ENCODE data around the gene SSX2. TPM values are rescaled to one million over a fixed set of nuclear protein-coding genes. Genes with fewer than 3 reads are reported as not detected.
"Not testable (repeated sequence)": the region's sequence is repeated elsewhere in the genome, so short reads cannot be mapped to it uniquely, and the experiment has no call there.

Gene SSX2
- polyA plus RNA-seq, 3 donors = not detected

- H3K9ac ChIP-seq (ENCODE audit: insufficient read depth, low read length, poor library complexity, severe bottlenecking); intact Hi-C loops (cut with micrococcal nuclease); H3K36me3 ChIP-seq (replicated peaks in 1 of 2; ENCODE audit: control insufficient read depth in 1 of 2, insufficient read depth in 2 of 2, low read length in 2 of 2); H3K4me2 ChIP-seq (replicated peaks; ENCODE audit: extremely low read depth, low read length, poor library complexity, severe bottlenecking); H3K4me1 Mint-ChIP-seq; H3K27ac Mint-ChIP-seq; H4K20me1 ChIP-seq (ENCODE audit: insufficient read depth, low read length); H2AFZ ChIP-seq (ENCODE audit: insufficient read depth, low read depth, low read length, poor library complexity, severe bottlenecking); H3K36me3 Mint-ChIP-seq; H3K79me2 ChIP-seq (ENCODE audit: insufficient read depth, low read length); H3K4me3 ChIP-seq (replicated peaks in 1 of 3; ENCODE audit: low read depth in 2 of 3, low read length in 3 of 3); DNase-seq; H3K4me3 Mint-ChIP-seq; H3K4me1 ChIP-seq (ENCODE audit: control insufficient read depth in 1 of 2, insufficient read depth in 2 of 2, low read length in 2 of 2); H3K9me3 ChIP-seq (replicated peaks in 1 of 2; ENCODE audit: control insufficient read depth in 1 of 2, insufficient read depth in 1 of 2, low read length in 2 of 2); H3K27me3 ChIP-seq (ENCODE audit: control insufficient read depth in 2 of 2, insufficient read depth in 2 of 2, low read length in 2 of 2); H3K27ac ChIP-seq (ENCODE audit: low read depth in 1 of 2, low read length in 2 of 2): not testable (repeated sequence)
- no CpG with 5 or more reads among the region's 8 CpGs for WGBS (ENCODE audit: insufficient coverage)
- Mint-ChIP-seq H3K27me3 (ENCODE audit: low read depth in 3 of 3) (peaks cover 0 to 20% (median 1%) of the 10 kb centered on the region in 3 donors), H3K9me3 (peaks cover 0 to 12% (median 1%) of the 10 kb centered on the region in 7 donors)
Observed at GRCh38 chrX:52655475-52655874, 51.5 kb downstream of the SSX2 start.

DNA sequence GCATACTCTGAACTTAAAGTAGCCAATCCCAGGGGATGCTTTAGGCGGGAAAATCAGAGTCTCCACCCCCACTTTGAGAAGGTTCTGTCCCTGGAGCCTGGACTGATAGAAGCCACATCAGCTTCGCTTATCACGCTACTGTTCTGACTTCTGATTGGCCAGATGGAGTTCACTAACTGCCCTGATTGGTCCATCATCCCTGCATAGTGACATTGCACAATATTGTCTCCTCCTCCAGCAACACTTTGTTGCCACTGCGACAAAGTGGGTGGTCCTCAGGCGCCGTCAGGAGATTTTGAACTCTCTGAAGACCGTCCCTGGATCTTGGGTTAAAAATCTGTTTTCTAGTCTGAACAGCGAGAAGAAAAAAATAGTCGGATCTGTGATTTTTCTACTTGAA is 52.2 kb downstream of the SSX2 start, which contains the start of gene SSX7:
TSS of gene SSX7 (minus strand) at position 101 of the 400 bp plus-strand sequence. CDS start 1,428 bp downstream, outside the sequence.
- H3K36me3 ChIP-seq (replicated peaks in 1 of 2; ENCODE audit: control insufficient read depth in 1 of 2, insufficient read depth in 2 of 2, low read length in 2 of 2); DNase-seq; H3K4me1 Mint-ChIP-seq; H2AFZ ChIP-seq (ENCODE audit: insufficient read depth, low read depth, low read length, poor library complexity, severe bottlenecking); H3K9me3 ChIP-seq (replicated peaks in 1 of 2; ENCODE audit: control insufficient read depth in 1 of 2, insufficient read depth in 1 of 2, low read length in 2 of 2); H3K79me2 ChIP-seq (ENCODE audit: insufficient read depth, low read length); H3K27ac Mint-ChIP-seq; H4K20me1 ChIP-seq (ENCODE audit: insufficient read depth, low read length); H3K4me1 ChIP-seq (ENCODE audit: control insufficient read depth in 1 of 2, insufficient read depth in 2 of 2, low read length in 2 of 2); H3K36me3 Mint-ChIP-seq; intact Hi-C loops (cut with micrococcal nuclease); H3K27ac ChIP-seq (ENCODE audit: low read depth in 1 of 2, low read length in 2 of 2); H3K4me3 ChIP-seq (replicated peaks in 1 of 3; ENCODE audit: low read depth in 2 of 3, low read length in 3 of 3); H3K4me3 Mint-ChIP-seq; H3K27me3 ChIP-seq (ENCODE audit: control insufficient read depth in 2 of 2, insufficient read depth in 2 of 2, low read length in 2 of 2); H3K9ac ChIP-seq (ENCODE audit: insufficient read depth, low read length, poor library complexity, severe bottlenecking); H3K4me2 ChIP-seq (replicated peaks; ENCODE audit: extremely low read depth, low read length, poor library complexity, severe bottlenecking): not testable (repeated sequence)
- peaks cover 0 to 16% (median 1%) of the 10 kb centered on the region in 3 donors for H3K27me3 Mint-ChIP-seq (ENCODE audit: low read depth in 3 of 3)
- peaks cover 0 to 12% (median 1%) of the 10 kb centered on the region in 7 donors for H3K9me3 Mint-ChIP-seq
- 90% methylated on average over 2 of the region's 9 CpGs for WGBS (ENCODE audit: insufficient coverage)

GRCh38 chrX:52650676-52651075 is 56.3 kb downstream of the SSX2 start:
- H3K4me2 ChIP-seq (replicated peaks; ENCODE audit: extremely low read depth, low read length, poor library complexity, severe bottlenecking); H3K27me3 ChIP-seq (ENCODE audit: control insufficient read depth in 2 of 2, insufficient read depth in 2 of 2, low read length in 2 of 2); intact Hi-C loops (cut with micrococcal nuclease); H3K27ac Mint-ChIP-seq; H3K9ac ChIP-seq (ENCODE audit: insufficient read depth, low read length, poor library complexity, severe bottlenecking); H3K36me3 Mint-ChIP-seq; H3K4me1 ChIP-seq (ENCODE audit: control insufficient read depth in 1 of 2, insufficient read depth in 2 of 2, low read length in 2 of 2); H2AFZ ChIP-seq (ENCODE audit: insufficient read depth, low read depth, low read length, poor library complexity, severe bottlenecking); H3K36me3 ChIP-seq (replicated peaks in 1 of 2; ENCODE audit: control insufficient read depth in 1 of 2, insufficient read depth in 2 of 2, low read length in 2 of 2); H3K4me3 ChIP-seq (replicated peaks in 1 of 3; ENCODE audit: low read depth in 2 of 3, low read length in 3 of 3); H3K4me1 Mint-ChIP-seq; H4K20me1 ChIP-seq (ENCODE audit: insufficient read depth, low read length); H3K9me3 Mint-ChIP-seq; H3K4me3 Mint-ChIP-seq; H3K9me3 ChIP-seq (replicated peaks in 1 of 2; ENCODE audit: control insufficient read depth in 1 of 2, insufficient read depth in 1 of 2, low read length in 2 of 2); H3K27ac ChIP-seq (ENCODE audit: low read depth in 1 of 2, low read length in 2 of 2); DNase-seq; H3K79me2 ChIP-seq (ENCODE audit: insufficient read depth, low read length): not testable (repeated sequence)
- peaks cover 1 to 16% (median 2%) of the 10 kb centered on the region in 3 donors for H3K27me3 Mint-ChIP-seq (ENCODE audit: low read depth in 3 of 3)
- WGBS (ENCODE audit: insufficient coverage) = no CpG with 5 or more reads among the region's 3 CpGs

- not testable (repeated sequence) for H4K20me1 ChIP-seq (ENCODE audit: insufficient read depth, low read length); H3K9me3 Mint-ChIP-seq; H3K4me3 Mint-ChIP-seq
Observed at GRCh38 chrX:52648956-52649355, 58.0 kb downstream of the SSX2 start.

More at GRCh38 chrX:52648956-52649355, 58.0 kb downstream of the SSX2 start:
- H3K27ac ChIP-seq (ENCODE audit: low read depth in 1 of 2, low read length in 2 of 2); H3K4me3 ChIP-seq (replicated peaks in 1 of 3; ENCODE audit: low read depth in 2 of 3, low read length in 3 of 3); H3K4me2 ChIP-seq (replicated peaks; ENCODE audit: extremely low read depth, low read length, poor library complexity, severe bottlenecking); H3K4me1 Mint-ChIP-seq; H3K79me2 ChIP-seq (ENCODE audit: insufficient read depth, low read length); DNase-seq; H3K9me3 ChIP-seq (replicated peaks in 1 of 2; ENCODE audit: control insufficient read depth in 1 of 2, insufficient read depth in 1 of 2, low read length in 2 of 2); H2AFZ ChIP-seq (ENCODE audit: insufficient read depth, low read depth, low read length, poor library complexity, severe bottlenecking); H3K36me3 Mint-ChIP-seq; H3K27ac Mint-ChIP-seq; H3K9ac ChIP-seq (ENCODE audit: insufficient read depth, low read length, poor library complexity, severe bottlenecking); H3K4me1 ChIP-seq (ENCODE audit: control insufficient read depth in 1 of 2, insufficient read depth in 2 of 2, low read length in 2 of 2); H3K36me3 ChIP-seq (replicated peaks in 1 of 2; ENCODE audit: control insufficient read depth in 1 of 2, insufficient read depth in 2 of 2, low read length in 2 of 2); intact Hi-C loops (cut with micrococcal nuclease); H3K27me3 ChIP-seq (ENCODE audit: control insufficient read depth in 2 of 2, insufficient read depth in 2 of 2, low read length in 2 of 2): not testable (repeated sequence)
- no CpG with 5 or more reads among the region's 7 CpGs for WGBS (ENCODE audit: insufficient coverage)
- H3K27me3 Mint-ChIP-seq (ENCODE audit: low read depth in 3 of 3) = peaks cover 1 to 17% (median 2%) of the 10 kb centered on the region in 3 donors

Measured in CD14-positive monocyte (primary cell).